MM.1S (cell line): ENCODE data around the gene MAGI1.

Source experiments
- CTCF ChIP-seq: fragments of 300-600 bp; sonication (generic); IDR thresholded peaks from 2 replicates; pipeline ENCODE4 v1.5.1; 2016; ENCODE audit warnings: antibody characterized with exemption, low read length, mixed read lengths
- EZH2 ChIP-seq: fragments of 300-600 bp; sonication (generic); optimal IDR thresholded peaks from 2 replicates; pipeline ENCODE3; 2017; ENCODE audit warnings: low read depth, mild to moderate bottlenecking, antibody characterized with exemption, low read length, mixed read lengths
- EZH2phosphoT487 ChIP-seq: fragments of 300-600 bp; sonication (generic); IDR thresholded peaks from 2 replicates; pipeline ENCODE4 v1.6.1; 2018; ENCODE audit warnings: antibody characterized with exemption, low read length

DNA sequence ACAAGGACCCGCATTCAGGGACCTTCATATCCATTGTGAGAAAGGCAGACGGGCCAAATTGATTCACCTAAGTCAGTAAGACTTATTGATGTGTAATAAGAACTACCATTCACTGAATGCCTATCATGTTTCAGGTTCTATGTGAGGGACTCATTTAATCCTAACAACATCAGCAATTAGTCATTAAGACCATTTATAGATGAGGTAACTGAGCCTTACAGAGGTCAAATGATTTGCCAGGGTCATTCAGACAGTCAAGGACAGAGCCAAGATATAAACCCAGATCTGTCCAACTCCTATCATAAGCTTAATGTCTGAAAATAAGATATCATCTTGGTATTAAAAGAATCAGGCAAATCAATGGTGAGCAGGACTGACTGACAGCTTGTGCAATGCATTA is 453.8 kb downstream of the MAGI1 start:
- TF ChIP-seq CTCF (no peak), EZH2phosphoT487 (no peak), EZH2 (no peak)
